HG02588 (cell line): ENCODE results near the gene NT5DC4.

Experiments used
- ATAC-seq: cut with Tn5 transposase; IDR thresholded peaks from one replicate; pipeline ENCODE4 v1.9.1; 2021; ENCODE audit warnings: mild to moderate bottlenecking, moderate library complexity; ENCODE audit not compliant: unreplicated experiment

NT5DC4 gene

DNA sequence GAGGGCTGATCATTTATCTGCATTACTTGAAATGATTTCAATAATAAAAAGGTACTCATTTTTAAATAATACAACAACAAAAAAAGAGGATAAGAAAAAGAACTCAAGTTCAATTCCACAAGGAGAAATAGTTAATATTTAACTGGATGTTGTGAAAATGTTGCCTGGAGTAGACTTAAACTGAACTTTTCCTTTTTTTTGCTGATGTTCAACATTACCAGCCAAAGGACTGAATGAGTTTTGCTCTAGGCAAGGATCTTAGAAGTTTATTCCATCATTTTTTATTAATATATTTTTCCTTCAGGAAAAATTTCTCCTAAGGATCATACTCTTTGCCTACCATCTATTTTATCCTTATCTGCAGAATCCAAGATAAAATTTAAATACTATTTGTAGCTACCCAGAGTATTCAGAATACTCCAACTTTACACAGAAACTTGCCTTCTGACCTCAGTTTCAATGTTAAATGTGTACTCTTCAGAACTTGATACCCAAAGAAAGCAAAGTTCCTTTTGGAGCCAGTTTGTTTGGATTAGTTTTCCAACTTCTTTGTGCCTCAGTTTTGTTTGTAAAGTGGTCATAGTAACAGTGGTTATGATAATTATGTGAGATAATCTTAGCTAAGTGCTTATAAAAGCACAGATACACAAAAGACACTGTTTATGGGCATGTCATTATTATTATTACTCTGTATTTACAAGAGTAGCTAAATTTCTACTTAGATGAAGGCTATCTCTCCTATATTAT, 30.8 kb downstream of the NT5DC4 start:
- no peak for ATAC-seq

DNA sequence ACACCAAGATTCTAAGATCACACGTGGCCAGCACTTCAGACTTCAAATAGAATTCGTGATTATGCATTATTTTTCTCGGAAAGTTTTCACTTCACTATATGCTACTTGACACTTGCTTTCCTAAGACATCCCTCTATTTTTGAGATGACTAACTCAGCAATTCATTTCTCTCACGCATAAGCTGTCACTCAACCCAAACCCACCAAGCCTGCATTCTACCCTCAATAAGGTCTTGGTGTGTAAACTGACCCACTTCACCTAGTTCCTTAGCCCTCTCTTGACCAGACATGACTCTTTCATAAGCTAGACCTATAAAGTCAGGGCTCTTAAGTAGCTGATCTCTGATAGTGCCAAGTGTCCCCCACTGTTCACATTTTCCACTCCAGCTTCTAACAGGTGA, 31.8 kb downstream of the NT5DC4 start:
- no peak for ATAC-seq

DNA sequence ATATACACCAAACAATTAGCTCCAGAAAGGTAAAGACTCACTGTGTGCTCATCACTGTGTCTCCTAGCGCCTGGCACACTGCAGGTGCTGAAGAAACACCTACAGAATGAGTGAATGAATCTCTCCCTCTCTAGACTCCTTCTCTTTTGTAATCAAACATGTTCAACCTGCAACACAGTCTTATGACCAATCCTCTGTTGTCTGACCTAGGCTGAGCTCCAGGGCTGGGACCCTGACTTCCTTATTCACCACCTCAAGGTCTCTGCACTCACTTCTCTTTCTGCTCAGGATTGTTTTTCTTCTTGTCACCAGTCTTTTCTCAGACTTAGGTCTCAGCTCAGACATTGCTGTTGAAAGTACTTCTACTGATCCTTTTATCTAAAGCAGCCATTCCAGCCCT, 33.7 kb downstream of the NT5DC4 start:
- ATAC-seq = no peak

DNA sequence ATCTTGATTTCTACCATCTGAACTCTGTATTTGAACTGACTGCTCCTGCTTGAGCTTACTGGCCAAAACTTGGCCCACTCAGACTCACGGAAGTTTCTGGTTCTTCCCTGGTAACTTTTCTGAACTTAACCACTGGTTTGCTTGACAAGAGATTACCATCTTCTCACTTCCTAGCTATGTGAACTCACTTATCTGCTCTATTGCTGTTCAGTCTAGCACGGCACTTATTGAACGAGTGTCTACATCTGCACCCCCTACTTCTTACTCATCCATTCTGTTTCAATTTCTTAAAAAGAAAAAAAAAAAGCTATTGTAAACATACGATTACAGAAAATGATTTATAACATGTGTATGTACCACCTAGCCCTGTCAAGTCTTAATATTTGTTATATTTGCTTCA, 34.6 kb downstream of the NT5DC4 start:
- ATAC-seq = no peak

DNA sequence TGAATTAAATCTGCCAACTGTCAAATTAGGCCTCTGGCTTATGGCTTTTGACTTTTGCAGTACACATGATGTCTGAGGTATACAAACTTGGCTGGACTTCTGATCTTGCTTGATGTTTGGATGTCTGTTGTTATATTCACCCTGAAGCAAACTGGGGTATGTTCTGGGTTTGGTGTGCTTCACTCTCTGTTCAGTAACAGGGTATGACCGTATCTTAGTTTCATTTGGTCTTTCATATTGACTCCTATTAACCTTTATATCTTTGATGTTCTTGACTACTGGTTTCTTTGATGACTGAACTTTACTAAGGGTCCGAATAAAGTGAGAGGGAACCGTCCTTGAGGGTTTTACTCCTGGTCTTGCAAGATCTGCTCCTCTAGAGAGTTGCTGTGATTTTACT, 35.4 kb downstream of the NT5DC4 start:
- no peak for ATAC-seq

DNA sequence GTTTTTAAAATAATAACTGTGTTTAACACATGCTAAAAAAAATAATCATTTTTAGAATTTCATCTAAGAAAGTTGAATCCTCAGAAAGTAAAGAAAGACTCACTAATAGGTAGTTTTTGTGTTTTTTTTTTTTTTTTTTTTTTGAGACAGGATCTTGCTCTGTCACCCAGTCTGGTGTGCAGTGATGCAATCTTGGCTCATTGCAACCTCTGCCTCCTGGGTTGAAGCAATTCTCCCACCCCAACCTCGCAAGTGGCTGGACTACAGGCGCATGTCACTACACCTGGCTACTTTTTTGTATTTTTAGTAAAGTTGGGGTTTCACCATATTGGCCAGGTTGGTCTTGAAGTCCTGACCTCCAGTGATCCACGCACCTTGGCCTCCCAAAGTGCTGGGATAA, 36.4 kb downstream of the NT5DC4 start:
- no peak for ATAC-seq

DNA sequence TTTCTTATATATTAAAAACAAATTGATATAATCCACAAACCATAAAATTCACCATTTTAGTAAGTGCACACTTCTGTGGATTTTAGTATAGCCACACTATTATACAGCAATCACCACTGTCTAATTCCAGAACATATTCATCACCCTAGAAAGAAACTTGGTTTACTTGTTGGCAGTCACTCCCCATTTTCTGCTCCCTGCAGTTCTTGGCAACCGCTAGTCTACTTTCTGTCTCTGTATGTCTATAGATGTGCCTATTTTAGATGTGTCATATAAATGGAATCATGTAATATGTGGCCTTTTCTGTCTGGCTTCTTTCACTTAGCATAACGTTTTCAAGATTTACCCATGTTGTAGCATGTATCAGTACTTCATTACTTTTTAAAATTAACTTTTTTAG, 37.9 kb downstream of the NT5DC4 start:
- ATAC-seq = no peak

DNA sequence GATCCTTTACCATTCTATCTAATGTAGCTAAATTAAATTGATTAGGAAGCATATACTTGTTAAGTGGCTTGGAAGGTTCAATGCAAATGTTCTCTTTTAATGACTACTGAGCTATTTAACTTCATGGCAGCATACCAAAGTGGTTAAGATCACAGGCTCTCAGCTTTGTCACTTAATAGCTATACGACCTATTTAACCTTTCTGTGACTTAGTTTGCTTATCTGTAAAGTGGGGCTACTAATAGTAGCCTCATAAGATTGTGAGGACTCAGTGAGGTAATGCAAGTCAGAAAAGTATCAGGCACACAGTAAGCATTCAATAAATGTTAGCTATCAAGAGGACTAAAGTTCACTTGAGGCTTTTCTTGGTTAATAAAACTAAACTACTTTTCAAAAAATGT, 39.3 kb downstream of the NT5DC4 start:
- ATAC-seq = no peak

DNA sequence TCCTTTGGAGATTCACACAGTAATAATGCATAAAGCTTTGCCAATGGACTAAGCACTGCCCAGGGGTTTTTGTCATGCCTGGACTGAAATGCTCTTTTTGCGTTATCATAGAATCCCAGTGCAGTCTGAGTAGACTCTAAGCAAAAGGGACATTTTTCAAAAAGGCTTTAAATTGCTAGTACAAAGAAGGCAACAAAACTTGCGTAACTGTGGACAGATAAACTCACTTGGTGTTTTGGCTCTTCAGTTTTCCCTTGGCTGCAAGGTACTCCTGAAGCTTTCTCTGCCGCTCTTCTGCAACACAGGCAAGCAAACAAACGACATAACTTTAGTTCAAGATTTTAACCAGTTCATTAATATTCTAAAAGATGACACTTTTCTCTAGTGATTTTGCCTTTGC, 41.5 kb downstream of the NT5DC4 start:
- ATAC-seq = no peak

DNA sequence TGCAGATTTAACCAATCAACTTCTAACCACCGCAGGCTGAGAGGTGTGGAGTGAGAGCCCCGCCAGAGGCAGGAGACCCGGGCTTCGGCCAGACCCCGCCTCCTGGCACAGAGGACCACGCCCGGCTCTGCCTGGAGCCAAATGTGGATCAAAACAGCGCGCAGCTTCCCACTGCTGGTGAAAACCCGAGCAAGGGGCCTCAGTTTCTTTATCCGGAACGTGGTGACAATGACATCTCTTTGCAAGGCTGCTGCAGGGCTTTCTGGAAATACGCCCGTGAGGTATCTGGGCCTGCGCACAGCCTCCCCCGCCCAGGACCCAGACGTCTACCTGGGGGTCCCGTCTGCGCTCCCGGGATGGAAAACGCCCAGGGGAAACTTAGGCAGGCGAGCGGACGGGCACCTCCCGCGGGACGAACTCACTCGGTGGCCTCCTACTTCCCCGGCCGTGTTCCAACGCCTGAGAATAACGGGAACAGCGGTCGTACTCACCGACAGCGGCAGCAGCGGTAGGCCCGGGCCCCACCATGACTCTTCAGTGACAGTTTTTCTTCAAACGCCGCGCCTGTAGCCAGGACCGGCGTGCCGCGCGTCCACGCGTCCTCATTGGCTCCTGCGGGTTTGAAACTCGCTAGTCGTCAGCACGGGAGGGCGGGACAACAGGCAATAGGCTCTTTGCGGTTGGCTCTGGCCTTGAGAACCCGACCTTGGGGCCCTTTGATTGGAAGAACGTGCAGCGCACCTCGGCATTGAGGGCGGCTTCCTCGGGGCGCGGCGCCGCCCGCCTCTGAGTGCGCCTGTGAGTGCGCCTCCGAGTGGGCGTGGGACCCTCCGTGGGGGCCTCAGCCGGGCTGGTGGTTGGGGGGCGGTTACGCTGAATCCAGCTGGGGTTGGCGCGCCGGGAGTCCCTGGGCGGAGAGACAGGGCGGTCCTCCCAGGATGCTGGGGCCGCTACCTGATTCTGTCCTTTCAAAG, 43.5 kb downstream of the NT5DC4 start, which contains the start of gene CKAP2L:
Gene CKAP2L, minus strand, starts transcription at position 539 of the 974 bp plus-strand sequence. Its CDS starts 11 bp downstream, at position 528.
- ATAC-seq = peak; percentile 98

DNA sequence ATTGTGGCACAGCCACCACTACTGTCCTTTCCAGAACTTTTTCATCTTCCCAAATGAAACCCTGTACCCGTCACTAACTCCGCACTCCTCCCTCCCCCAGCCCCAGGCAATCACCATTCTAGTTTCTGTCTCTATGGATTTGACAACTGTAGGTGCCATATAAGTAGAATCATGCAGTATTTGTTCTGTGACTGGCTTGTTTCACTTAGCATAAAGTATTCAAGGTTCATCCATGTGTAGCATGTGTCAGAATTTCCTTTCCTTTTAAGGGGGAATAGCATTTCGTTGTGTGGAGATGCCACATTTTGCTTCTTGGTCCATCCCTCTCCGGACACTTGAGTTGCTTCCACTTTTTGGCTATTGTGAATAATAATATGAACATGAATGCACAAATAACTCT, 44.4 kb downstream of the NT5DC4 start:
- ATAC-seq = no peak

DNA sequence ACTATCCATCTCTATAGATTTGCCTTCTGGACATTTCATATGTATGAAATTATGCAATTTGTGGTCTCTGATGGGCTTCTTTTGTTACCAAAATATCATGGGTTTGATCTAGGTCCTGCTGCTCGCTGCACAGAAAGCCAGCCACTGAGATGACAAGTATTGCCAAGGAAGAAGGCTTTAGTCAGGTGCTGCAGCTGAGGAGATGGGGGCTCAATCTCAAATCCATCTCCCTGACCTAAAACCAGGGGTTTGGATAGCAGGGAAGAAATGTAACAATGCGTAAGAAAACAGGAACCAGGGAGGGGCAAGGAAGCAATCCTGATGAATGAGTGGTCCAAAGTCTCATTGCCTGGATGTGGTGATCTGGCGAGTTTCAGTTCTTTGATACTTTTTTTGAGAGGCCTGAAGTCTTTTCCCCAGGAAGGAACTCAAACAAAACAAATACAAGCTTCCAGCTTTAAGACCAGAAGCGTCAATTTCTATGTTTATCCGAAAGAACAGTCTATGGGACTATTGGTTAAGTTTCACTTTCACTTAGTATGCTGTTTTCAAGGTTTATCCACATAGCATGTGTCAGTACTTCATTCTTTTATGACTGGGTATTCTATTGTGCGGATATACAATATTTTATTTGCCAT, 47.0 kb downstream of the NT5DC4 start:
- ATAC-seq = no peak

DNA sequence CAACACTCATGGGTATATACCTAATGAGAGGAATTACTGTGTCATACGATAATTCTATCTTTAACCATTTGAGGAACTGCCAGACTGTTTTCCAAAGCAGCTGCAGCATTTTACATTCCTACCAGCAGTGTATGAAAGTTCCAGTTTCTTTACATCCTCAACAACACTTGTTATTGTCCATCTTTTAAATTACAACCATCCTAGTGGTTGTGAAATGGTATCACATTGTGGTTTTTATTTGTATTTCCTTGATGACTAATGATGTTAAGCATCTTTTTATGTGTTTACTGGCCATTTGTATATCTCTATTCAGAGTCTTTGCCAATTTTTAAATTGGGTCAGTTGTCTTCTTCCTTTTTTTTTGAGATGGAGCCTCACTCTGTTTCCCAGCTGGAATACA, 47.6 kb downstream of the NT5DC4 start:
- ATAC-seq = no peak

DNA sequence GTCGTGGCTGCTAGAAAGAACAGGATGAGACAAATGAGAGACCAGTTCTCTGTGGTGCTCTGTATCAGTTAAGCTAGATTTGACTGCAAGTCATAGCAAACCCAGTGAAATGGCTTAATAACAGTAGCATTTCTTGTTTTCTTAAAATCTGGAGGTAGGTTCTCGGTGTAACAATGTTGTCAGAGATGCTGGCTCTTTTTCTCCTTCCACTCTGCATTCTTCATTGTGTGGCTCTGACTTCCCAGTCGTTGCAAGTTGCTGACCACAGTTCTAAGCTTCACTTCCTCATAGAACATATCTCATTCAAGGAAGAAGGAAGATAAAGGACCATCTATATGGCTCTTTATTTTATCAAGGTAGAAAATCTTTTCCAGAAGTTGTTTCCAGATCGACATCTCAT, 51.5 kb downstream of the NT5DC4 start:
- ATAC-seq = no peak

DNA sequence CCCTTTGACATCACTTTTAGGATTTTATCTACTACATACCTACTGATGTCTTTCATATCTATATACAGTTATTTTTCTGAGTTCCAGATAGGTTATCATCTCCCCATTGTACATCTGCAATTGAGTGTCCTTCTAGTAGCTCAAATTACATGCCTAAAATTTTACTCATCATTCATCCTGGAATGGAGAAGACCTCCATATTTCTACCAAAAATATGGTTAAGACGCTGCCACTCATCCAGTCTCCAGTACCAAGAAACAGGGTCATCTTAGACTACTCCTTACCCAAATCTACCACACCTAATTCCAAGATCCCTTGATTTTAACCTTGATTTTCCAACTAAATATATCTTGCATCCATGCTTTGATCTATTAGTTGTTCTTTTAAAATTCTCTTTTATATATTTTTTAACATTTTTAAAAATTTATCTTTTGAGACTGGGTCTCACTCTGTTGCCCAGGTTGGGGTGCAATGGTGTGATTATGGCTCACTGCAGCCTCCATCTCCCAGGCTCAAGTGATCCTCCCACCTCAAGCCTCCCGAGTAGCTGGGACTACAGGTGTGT, 52.2 kb downstream of the NT5DC4 start:
- ATAC-seq = no peak

DNA sequence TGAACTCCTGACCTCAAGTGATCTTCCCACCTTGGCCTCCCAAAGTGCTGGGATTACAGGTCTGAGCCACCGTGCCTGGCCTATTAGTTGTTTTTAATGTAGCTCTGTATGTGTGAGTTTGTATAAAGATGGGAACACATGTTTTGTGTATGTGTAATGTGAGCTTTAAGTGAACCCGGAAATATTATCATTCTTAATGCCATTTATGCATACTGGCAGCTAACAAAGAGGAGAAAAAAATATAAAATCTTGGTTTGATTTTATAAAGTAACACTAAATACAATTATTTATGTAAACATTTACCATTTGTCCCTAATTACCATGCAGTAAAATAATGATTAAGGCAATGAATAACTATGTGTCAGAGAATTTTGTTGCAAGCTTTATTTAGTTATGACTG, 52.7 kb downstream of the NT5DC4 start:
- ATAC-seq = no peak

DNA sequence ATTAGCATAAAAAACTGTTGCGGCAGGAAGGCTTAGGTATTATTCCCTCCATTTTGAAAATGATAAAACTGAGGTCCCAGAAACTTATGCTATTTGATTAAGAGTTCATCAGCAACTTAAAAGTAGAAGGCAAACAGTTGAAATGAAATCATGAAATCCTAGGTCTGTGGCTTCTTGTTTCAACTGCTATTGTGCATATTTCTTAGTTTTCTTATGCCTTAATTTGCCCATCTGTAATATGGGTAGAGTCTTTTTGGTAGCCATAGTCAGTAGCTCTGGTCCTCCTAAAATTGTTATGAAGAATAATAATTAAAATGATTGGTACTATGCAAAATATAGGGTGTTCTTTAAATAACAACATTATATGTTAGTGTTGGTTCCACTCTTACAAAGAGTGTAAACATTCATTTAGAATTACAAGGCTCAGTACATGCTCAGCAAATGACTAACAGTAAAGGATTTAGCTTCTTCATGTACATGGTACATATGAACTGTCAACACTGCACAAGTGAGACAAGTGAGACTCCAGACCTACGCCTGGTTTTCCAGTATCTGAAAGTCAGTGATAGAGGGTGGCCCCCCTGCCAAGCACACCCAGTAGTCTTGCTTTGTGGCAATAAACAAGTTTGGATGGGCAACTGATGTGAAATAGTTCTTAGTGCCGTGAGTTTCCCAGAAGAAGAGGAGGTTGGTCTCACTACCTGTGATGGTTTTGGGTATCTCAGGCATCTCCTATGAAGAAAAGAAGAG, 53.9 kb downstream of the NT5DC4 start:
- no peak for ATAC-seq

DNA sequence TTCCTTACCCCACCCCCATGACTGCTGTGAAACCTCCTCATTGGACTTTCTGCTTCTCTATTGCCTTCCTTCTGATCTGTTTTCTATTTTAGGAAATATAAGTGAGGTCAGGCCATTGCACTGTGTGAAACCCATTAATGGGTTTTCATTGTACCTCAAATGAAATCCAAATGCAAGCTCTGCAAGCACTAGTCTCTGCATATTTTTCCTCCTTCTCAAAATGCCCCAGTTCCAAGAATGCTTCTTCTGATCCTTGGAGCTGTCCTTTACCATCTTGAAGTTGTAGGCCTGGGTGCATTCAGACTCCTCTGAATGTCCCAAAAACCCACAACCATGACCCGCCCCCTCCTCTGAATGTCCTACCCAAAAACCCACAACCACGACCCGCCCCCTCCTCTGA, 55.3 kb downstream of the NT5DC4 start:
- no peak for ATAC-seq

DNA sequence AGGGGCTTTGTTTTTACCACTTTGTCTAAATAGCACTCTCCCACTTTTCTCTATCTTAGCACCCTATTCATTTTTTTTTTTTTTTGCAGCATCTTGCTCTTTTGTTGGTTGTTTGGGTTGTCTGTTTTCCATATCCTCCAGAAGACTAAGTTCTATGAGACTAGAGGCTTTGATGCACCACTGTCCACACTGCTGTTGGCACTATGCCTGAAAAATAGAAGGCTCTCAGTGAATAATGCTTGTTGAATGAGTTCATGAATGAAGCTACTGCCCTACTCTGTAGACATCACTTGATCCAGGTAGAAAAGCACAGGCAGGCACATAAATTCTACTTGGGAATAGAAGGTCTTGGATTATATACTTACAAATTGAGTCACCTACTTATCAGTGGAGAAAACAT, 56.2 kb downstream of the NT5DC4 start:
- ATAC-seq = no peak

DNA sequence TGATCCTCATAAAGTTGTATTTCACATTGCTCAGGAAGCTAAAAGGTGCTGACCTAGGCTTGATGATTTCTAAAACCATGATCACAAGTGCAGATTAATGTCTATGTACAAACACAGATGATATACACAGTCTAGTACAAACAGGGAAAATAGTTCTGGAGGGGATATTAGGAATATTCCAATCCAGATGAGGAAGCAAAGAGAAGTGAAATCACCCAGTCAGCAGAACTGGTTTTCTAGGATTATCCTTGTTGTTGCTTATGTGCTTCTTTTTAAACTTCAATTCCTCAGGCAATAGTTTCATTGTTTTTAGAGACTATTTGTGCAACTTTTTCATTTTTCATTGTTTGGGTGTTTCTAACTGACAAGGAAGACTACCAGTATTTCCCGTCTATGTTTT, 58.8 kb downstream of the NT5DC4 start:
- ATAC-seq = no peak
